EL (cell line): ENCODE data around the gene PSG7.
A peak's percentile ranks its signal among the peaks of the same experiment; 100 is the strongest.
"Not testable (repeated sequence)": the region's sequence is repeated elsewhere in the genome, so short reads cannot be mapped to it uniquely, and the experiment has no call there.

Source experiments
- DNase-seq: peaks from one replicate; pipeline ENCODE4 v3.0.0-alpha.2; 2016

Gene PSG7

GRCh38 chr19:42937107-42937506 lies at the start of gene PSG7:
PSG7 (minus strand) TSS chr19:42937207; CDS start chr19:42937076, 131 bp downstream.
- DNase-seq = not testable (repeated sequence)

- no peak for DNase-seq
Observed at GRCh38 chr19:42985588-42985987, 48.6 kb upstream of the PSG7 start.

- peak; percentile 56 for DNase-seq
Observed at GRCh38 chr19:42982111-42982510, 45.1 kb upstream of the PSG7 start.

- not testable (repeated sequence) for DNase-seq
Observed at GRCh38 chr19:42971451-42971850, 34.4 kb upstream of the PSG7 start.

- peak; percentile 94 for DNase-seq
Observed at GRCh38 chr19:42965176-42965575, 28.2 kb upstream of the PSG7 start.

GRCh38 chr19:42961119-42961518 lies 24.1 kb upstream of the PSG7 start:
- no peak for DNase-seq

- DNase-seq = not testable (repeated sequence)
Observed at GRCh38 chr19:42952126-42952525, 15.1 kb upstream of the PSG7 start.

GRCh38 chr19:42951476-42951875 lies 14.5 kb upstream of the PSG7 start:
- DNase-seq = peak; percentile 44

GRCh38 chr19:42942187-42942789 lies 5.3 kb upstream of the PSG7 start:
- DNase-seq = no peak

- peak; percentile 14 for DNase-seq
Observed at GRCh38 chr19:42934726-42935125, 2.3 kb downstream of the PSG7 start.

- peak; percentile 67 for DNase-seq
Observed at GRCh38 chr19:42934183-42934582, 2.8 kb downstream of the PSG7 start.

- DNase-seq = peak; percentile 23
Observed at GRCh38 chr19:42933412-42933811, 3.6 kb downstream of the PSG7 start.

- peak; percentile 98 for DNase-seq
Observed at GRCh38 chr19:42932485-42933101, 4.4 kb downstream of the PSG7 start.

- peak; percentile 84 for DNase-seq
Observed at GRCh38 chr19:42930214-42930613, 6.8 kb downstream of the PSG7 start.

GRCh38 chr19:42928896-42929295 lies 8.1 kb downstream of the PSG7 start:
- DNase-seq = no peak

GRCh38 chr19:42926781-42927180 lies 10.2 kb downstream of the PSG7 start:
- no peak for DNase-seq

- peak; percentile 81 for DNase-seq
Observed at GRCh38 chr19:42923106-42923505, 13.9 kb downstream of the PSG7 start.

- not testable (repeated sequence) for DNase-seq
Observed at GRCh38 chr19:42920971-42921370, 16.0 kb downstream of the PSG7 start.

- DNase-seq = peak; percentile 26
Observed at GRCh38 chr19:42919757-42920079, 17.3 kb downstream of the PSG7 start.

- peak; percentile 31 for DNase-seq
Observed at GRCh38 chr19:42919070-42919756, 17.8 kb downstream of the PSG7 start.

- not testable (repeated sequence) for DNase-seq
Observed at GRCh38 chr19:42918377-42919069, 18.5 kb downstream of the PSG7 start.

- DNase-seq = peak; percentile 23
Observed at GRCh38 chr19:42917634-42918033, 19.4 kb downstream of the PSG7 start, which contains the start of gene PSG6. PSG6 (minus strand) TSS chr19:42917894; CDS start chr19:42917792, 102 bp downstream.

GRCh38 chr19:42916931-42917330 lies 20.1 kb downstream of the PSG7 start:
- peak; percentile 69 for DNase-seq

GRCh38 chr19:42913516-42913915 lies 23.5 kb downstream of the PSG7 start:
- DNase-seq = not testable (repeated sequence)
